Duodenal mucosa (tissue), 2 donors: ENCODE results near the gene ARHGEF18.
"Not testable (repeated sequence)": the region's sequence is repeated elsewhere in the genome, so short reads cannot be mapped to it uniquely, and the experiment has no call there.

Source experiments
- H3K27ac ChIP-seq: one replicate; pipeline ENCODE4 v1.7.0; 2013; ENCODE audit warnings: low read depth, low read length
- H3K27me3 ChIP-seq, 2 donors: one replicate each; pipeline ENCODE4 v1.7.0; 2013; ENCODE audit warnings: low read length in 2 of 2, control low read depth in 1 of 2; ENCODE audit not compliant: insufficient read depth in 2 of 2, control insufficient read depth in 1 of 2
- H3K36me3 ChIP-seq, 2 donors: one replicate each; pipeline ENCODE4 v1.7.0; 2013; ENCODE audit warnings: low read length in 2 of 2, control low read depth in 1 of 2; ENCODE audit not compliant: insufficient read depth in 2 of 2, control insufficient read depth in 1 of 2
- H3K4me1 ChIP-seq, 2 donors: one replicate each; pipeline ENCODE4 v1.7.0; 2013; ENCODE audit warnings: low read length in 2 of 2, control low read depth in 1 of 2; ENCODE audit not compliant: insufficient read depth in 2 of 2, control insufficient read depth in 1 of 2
- H3K4me3 ChIP-seq, 2 donors: one replicate each; pipeline ENCODE4 v1.7.0; 2013; ENCODE audit warnings: low read length in 2 of 2, low read depth in 1 of 2
- H3K9ac ChIP-seq, 2 donors: one replicate each; pipeline ENCODE4 v1.7.0; 2013; ENCODE audit warnings: low read length in 2 of 2, low read depth in 1 of 2
- H3K9me3 ChIP-seq, 2 donors: one replicate each; pipeline ENCODE4 v1.7.0; 2013; ENCODE audit warnings: low read length in 2 of 2, control low read depth in 1 of 2; ENCODE audit not compliant: control insufficient read depth in 1 of 2

The ARHGEF18 gene

DNA sequence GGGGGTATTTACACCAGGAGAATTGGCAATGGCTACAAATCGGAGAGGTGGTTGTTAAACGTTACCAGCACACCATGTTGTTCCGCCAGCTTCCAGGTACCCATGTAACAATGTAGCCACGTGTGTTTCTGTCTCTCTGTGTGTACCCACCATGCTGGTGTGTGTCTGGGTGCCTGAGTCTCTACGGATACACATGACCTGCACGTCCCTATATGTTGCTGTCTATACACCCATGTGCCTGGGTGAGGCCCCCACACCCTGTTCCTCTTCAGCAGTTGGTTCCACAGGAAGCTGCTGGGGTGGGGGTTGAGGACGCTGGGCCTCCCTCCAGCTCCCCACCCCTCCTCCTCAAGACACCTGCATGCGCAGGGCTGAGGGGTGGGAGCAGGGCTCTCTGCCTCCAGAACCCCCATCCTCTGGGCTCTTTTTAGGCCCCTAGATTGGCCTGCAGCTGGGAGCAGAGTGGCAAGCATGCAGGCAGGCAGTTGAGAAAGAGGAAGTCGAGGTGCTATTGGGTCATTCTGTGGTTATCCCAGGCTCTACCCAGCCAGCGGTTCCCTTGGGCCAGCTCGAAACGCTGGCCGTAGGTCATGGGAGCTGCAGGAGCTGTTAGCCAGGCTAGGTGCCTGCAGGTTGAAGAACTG is at the start of gene ARHGEF18:
Gene ARHGEF18, plus strand, starts transcription at position 351 of the 644 bp plus-strand sequence. CDS start 13,954 bp downstream, outside the sequence.
- no peaks in the 10 kb centered on the region for H3K27me3 ChIP-seq
- peak within 1 kb of the TSS; percentile 15 to 32 for H3K4me3 ChIP-seq
- H3K9ac ChIP-seq, result no peak within 1 kb of the TSS
- H3K9me3 ChIP-seq, result peaks cover 0 to 8% of the 10 kb centered on the region in 2 donors
- no peak within 1 kb of the TSS for H3K27ac ChIP-seq
- H3K36me3 ChIP-seq, result no peaks in the 10 kb centered on the region
- H3K4me1 ChIP-seq, result peaks cover 7 to 18% of the 10 kb centered on the region in 2 donors

DNA sequence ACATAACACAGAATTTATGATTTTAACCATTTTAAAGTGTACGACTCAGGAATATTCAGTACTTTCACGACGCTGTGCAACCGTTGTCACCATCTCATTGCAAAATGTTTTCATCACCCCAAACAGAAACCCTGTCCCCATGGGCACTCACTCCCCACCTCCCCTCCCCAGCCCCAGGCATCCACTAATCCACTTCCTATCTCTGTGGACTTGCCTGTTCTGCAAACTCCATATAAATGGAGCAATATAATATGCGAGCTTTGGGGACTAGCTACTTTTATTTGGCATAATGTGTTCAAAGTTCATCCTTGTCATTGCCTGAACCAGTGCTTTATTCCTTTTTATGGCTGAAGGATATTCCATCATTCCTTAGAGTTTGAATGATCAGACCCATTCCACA is 47.2 kb upstream of the ARHGEF18 start:
- H3K27ac ChIP-seq, result no peak overlapping the region
- no peaks in the 10 kb centered on the region for H3K9me3 ChIP-seq
- no peak overlapping the region for H3K9ac ChIP-seq
- H3K27me3 ChIP-seq, result no peaks in the 10 kb centered on the region
- no peak overlapping the region for H3K4me3 ChIP-seq
- no peaks in the 10 kb centered on the region for H3K36me3 ChIP-seq
- no peaks in the 10 kb centered on the region for H3K4me1 ChIP-seq

DNA sequence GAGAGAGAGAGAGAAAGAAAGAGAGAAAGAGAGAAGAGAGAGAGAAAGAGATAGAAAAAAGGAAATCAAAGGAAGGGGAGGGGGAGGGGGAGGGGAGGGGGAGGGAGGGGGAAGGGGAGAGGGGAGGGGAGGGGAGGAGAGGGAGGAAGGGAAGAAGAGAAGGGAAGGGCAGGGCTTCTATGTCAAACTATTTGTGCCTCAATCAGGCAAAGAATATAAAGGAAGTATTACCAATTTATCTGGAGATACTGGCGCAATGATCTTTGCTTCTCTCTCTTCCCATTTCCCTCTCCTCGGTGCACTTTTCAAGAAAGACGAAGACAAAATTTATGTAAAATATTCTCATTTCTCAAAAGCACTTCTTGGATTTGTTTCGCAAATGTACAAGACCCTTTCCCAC is 45.3 kb upstream of the ARHGEF18 start:
- Histone ChIP-seq H3K4me1 (no peaks in the 10 kb centered on the region), H3K36me3 (no peaks in the 10 kb centered on the region), H3K27me3 (no peaks in the 10 kb centered on the region), H3K9me3 (no peaks in the 10 kb centered on the region), H3K27ac (no peak overlapping the region), H3K9ac (no peak overlapping the region), H3K4me3 (no peak overlapping the region)

DNA sequence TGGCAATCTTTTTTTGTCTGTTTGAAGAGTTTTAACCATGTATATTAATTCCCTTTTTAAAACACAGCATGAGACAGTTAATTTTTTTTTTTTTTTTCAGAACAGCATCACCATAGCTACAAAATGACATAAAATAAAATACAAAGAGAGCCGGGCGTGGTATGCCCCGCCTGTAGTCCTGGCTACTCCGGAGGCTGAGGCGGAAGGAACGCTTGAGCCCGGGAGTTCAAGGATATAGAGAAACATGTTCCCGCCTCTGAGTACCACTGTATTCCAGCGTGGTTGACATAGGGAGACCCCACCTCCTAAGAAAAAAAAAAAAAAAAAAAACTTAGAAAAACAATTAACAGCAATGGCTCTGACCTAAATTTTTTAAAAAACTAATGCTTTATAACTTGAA is 44.5 kb upstream of the ARHGEF18 start:
- H3K27me3 ChIP-seq, result no peaks in the 10 kb centered on the region
- no peak overlapping the region for H3K4me3 ChIP-seq
- no peak overlapping the region for H3K9ac ChIP-seq
- no peak overlapping the region for H3K27ac ChIP-seq
- no peaks in the 10 kb centered on the region for H3K9me3 ChIP-seq
- no peaks in the 10 kb centered on the region for H3K4me1 ChIP-seq
- H3K36me3 ChIP-seq, result no peaks in the 10 kb centered on the region

DNA sequence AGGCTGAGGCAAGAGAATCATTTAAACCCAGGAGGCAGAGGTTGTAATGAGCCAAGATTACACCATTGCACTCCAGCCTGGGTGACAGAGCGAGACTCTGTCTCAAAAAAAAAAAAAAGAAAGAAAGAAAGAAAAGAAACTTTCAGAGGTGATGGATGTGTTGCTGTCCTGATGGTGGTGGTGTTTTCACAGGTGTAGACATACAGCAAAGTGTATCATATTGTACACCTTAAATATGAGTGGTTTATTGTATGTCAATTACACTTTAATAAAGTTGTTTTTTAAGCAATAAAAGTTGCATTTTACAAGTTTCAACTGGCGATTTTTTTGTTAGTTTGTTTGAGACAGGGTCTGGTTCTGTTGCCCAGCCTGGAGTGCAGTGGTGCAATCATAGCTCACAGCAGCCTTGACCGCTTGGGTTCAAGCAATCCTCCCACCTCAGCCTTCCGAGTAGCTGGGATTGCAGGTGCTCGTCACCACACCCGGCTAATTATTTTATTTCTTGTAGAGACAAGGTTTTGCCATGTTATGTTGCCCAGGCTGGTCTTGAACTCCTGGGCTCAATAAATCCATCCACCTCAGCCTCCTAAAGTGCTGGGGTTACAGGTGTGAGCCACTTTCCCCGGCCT is 41.0 kb upstream of the ARHGEF18 start:
- Histone ChIP-seq H3K4me3 (no peak overlapping the region), H3K27me3 (no peaks in the 10 kb centered on the region), H3K36me3 (no peaks in the 10 kb centered on the region), H3K9ac (no peak overlapping the region), H3K4me1 (no peaks in the 10 kb centered on the region), H3K9me3 (no peaks in the 10 kb centered on the region), H3K27ac (no peak overlapping the region)

DNA sequence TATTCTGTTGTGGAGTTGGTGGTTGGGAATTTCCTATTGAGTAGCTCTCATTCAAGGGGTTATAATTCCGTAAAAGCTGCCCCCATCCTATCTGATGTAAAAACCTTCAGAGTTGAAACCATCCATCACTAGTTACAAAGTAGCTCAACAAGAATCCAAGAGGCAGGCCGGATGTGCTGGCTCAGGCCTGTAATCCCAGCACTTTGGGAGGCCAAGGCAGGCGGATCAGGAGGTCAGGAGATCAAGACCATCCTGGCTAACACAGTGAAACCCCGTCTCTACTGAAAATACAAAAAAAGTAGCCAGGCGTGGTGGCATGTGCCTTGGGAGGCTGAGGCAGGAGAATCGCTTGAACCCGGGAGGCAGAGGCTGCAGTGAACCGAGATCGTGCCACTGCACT is 40.4 kb upstream of the ARHGEF18 start:
- not testable (repeated sequence) for H3K9me3 ChIP-seq, H3K27ac ChIP-seq, H3K9ac ChIP-seq, H3K27me3 ChIP-seq, H3K4me3 ChIP-seq, H3K36me3 ChIP-seq, H3K4me1 ChIP-seq

DNA sequence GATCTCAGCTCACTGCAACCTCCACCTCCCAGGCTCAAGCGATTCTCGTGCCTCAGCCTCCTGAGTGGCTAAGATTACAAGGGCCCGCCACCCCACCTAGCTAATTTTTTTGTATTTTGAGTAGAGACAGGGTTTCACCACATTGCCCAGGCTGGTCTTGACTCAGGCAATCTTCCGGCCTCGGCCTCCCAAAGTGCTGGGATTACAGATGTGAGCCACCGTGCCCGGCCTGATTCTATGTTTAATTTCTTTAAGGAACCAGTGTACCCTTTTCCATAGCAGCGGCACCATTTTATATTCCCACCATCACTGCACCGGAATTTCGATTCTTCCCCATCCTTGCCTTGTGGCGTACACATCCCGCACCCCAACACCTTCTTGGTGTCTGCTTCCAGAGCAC is 36.8 kb upstream of the ARHGEF18 start:
- H3K36me3 ChIP-seq, result no peaks in the 10 kb centered on the region
- no peaks in the 10 kb centered on the region for H3K4me1 ChIP-seq
- no peak overlapping the region for H3K27ac ChIP-seq
- H3K27me3 ChIP-seq, result no peaks in the 10 kb centered on the region
- no peaks in the 10 kb centered on the region for H3K9me3 ChIP-seq
- H3K4me3 ChIP-seq, result no peak overlapping the region
- H3K9ac ChIP-seq, result no peak overlapping the region

DNA sequence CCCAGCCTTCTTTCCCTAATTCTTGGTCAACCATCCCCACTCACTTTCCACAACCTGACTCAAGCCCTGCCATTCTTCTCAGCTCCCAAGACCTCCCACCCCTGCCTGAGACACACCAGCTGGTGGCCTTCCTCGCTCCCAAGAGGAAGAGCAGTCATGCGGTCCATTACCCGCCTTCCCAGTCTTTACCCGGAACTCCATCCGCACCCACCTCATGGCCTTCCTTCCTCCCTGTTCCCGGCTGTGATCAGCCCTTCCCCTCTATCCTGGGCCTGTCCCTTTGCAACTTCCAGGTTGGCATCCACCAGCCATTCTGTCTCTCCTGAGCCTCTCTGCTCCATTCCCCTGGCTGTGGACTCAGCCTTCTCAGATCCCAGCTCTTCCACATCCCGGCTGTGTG is 35.9 kb upstream of the ARHGEF18 start:
- no peak overlapping the region for H3K4me3 ChIP-seq
- H3K9ac ChIP-seq, result no peak overlapping the region
- H3K4me1 ChIP-seq, result no peaks in the 10 kb centered on the region
- no peaks in the 10 kb centered on the region for H3K27me3 ChIP-seq
- H3K36me3 ChIP-seq, result no peaks in the 10 kb centered on the region
- H3K9me3 ChIP-seq, result no peaks in the 10 kb centered on the region
- H3K27ac ChIP-seq, result no peak overlapping the region

DNA sequence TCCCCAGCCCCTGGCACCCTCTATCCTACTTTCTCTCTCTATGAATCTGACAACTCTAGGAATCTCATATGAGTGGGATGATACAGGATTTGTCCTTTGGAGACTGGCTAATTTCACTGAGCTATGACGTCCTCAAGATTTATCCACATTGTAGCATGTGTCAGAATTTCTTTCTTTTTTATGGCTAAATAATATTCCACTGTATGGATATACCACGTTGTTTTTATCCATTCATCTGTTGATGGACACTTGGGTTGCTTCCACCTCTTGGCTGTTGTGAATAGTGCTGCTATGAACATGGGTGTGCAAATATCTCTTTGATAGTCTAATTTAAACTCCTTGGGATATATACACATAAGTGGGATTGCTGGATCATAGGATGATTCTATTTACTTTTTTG is 30.6 kb upstream of the ARHGEF18 start:
- Histone ChIP-seq H3K36me3 (no peaks in the 10 kb centered on the region), H3K4me3 (no peak overlapping the region), H3K4me1 (no peaks in the 10 kb centered on the region), H3K9ac (no peak overlapping the region), H3K9me3 (peaks cover 0 to 4% of the 10 kb centered on the region in 2 donors), H3K27ac (no peak overlapping the region), H3K27me3 (no peaks in the 10 kb centered on the region)

DNA sequence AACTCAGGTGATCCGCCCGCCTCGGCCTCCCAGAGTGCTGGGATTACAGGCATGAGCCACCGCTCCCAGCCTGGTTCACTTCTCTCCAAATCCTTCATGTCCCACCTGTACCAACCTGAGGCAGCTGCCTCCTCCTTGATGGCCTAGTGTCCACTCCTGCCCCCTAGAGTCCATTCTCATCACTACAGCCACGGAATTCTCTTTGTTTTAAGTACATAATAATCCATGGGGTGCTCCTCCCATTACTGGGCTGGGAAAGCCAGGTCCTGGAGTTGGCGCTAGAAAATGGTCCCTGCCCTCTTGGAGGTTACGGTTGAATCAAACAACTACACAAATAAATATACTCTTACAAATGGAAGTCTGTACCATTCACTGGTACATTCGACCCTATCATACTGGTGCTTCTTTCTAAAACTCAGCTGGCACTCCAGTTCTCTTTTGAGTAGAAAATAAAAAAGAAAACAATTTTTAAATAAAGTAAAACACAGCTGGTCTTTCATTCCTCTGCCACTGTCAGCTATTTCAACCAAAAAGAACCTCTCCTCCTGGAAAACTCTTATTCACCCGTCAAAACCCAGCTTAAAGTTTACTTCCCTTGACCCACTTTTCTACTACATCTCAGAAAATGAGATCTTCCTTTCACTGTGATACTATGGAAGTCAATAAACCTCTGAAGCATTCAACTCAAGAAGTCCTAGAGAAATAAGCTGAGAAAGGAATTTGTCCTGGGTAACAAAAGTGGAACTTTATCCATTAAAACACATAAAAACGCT is 22.4 kb upstream of the ARHGEF18 start:
- Histone ChIP-seq H3K4me3 (no peak overlapping the region), H3K27ac (no peak overlapping the region), H3K4me1 (no peaks in the 10 kb centered on the region), H3K36me3 (no peaks in the 10 kb centered on the region), H3K27me3 (no peaks in the 10 kb centered on the region), H3K9ac (no peak overlapping the region), H3K9me3 (peaks cover 0 to 4% of the 10 kb centered on the region in 2 donors)
